Measurements from ENCODE around the gene MAN1A1.

Gene MAN1A1

DNA sequence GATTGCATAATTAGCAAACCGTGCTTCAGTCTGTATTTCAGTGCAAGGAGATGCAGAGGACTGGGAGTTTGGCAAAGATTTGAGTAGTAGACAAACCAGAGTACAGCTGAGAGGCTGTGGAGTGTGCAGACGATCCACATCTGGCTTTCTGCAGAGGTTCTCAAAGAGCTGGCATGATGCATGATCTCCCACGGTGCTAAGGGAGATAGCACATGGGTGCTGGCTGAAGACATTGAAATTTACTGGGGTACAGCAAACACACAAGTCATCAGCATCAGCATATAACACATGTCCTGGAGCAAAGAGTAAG, 192.1 kb downstream of the MAN1A1 start:
- TF ChIP-seq YY1 (IDR thresholded peaks at IDR 0.05; ENCODE audit: low read depth) (no peak), CEBPB (IDR thresholded peaks at IDR 0.05) (no peak), NFIC (IDR thresholded peaks at IDR 0.05) (no peak), EGR1 (IDR thresholded peaks at IDR 0.05) (no peak), TCF12 (IDR thresholded peaks at IDR 0.05; ENCODE audit: low read depth) (no peak), CREB1 (IDR thresholded peaks at IDR 0.05; ENCODE audit: low read depth) (no peak), TAF1 (IDR thresholded peaks at IDR 0.05; ENCODE audit: low read depth) (no peak), FOXM1 (IDR thresholded peaks at IDR 0.05; ENCODE audit: borderline replicate concordance, low read depth) (no peak), EP300 (IDR thresholded peaks at IDR 0.05; ENCODE audit: borderline replicate concordance) (no peak), TEAD4 (IDR thresholded peaks at IDR 0.05) (no peak), RAD21 (IDR thresholded peaks at IDR 0.05; ENCODE audit: low read depth) (no peak), ZBTB7A (IDR thresholded peaks at IDR 0.05; ENCODE audit: low read depth) (no peak)
- TF ChIP-seq, protein P1, sequence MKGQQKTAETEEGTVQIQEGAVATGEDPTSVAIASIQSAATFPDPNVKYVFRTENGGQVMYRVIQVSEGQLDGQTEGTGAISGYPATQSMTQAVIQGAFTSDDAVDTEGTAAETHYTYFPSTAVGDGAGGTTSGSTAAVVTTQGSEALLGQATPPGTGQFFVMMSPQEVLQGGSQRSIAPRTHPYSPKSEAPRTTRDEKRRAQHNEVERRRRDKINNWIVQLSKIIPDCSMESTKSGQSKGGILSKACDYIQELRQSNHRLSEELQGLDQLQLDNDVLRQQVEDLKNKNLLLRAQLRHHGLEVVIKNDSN (IDR thresholded peaks at IDR 0.05): no peak
- TF ChIP-seq, protein P2, sequence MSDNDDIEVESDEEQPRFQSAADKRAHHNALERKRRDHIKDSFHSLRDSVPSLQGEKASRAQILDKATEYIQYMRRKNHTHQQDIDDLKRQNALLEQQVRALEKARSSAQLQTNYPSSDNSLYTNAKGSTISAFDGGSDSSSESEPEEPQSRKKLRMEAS (IDR thresholded peaks at IDR 0.05): no peak
- TF ChIP-seq, protein P3, sequence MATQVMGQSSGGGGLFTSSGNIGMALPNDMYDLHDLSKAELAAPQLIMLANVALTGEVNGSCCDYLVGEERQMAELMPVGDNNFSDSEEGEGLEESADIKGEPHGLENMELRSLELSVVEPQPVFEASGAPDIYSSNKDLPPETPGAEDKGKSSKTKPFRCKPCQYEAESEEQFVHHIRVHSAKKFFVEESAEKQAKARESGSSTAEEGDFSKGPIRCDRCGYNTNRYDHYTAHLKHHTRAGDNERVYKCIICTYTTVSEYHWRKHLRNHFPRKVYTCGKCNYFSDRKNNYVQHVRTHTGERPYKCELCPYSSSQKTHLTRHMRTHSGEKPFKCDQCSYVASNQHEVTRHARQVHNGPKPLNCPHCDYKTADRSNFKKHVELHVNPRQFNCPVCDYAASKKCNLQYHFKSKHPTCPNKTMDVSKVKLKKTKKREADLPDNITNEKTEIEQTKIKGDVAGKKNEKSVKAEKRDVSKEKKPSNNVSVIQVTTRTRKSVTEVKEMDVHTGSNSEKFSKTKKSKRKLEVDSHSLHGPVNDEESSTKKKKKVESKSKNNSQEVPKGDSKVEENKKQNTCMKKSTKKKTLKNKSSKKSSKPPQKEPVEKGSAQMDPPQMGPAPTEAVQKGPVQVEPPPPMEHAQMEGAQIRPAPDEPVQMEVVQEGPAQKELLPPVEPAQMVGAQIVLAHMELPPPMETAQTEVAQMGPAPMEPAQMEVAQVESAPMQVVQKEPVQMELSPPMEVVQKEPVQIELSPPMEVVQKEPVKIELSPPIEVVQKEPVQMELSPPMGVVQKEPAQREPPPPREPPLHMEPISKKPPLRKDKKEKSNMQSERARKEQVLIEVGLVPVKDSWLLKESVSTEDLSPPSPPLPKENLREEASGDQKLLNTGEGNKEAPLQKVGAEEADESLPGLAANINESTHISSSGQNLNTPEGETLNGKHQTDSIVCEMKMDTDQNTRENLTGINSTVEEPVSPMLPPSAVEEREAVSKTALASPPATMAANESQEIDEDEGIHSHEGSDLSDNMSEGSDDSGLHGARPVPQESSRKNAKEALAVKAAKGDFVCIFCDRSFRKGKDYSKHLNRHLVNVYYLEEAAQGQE (IDR thresholded peaks at IDR 0.05; ENCODE audit: low read depth): no peak

DNA sequence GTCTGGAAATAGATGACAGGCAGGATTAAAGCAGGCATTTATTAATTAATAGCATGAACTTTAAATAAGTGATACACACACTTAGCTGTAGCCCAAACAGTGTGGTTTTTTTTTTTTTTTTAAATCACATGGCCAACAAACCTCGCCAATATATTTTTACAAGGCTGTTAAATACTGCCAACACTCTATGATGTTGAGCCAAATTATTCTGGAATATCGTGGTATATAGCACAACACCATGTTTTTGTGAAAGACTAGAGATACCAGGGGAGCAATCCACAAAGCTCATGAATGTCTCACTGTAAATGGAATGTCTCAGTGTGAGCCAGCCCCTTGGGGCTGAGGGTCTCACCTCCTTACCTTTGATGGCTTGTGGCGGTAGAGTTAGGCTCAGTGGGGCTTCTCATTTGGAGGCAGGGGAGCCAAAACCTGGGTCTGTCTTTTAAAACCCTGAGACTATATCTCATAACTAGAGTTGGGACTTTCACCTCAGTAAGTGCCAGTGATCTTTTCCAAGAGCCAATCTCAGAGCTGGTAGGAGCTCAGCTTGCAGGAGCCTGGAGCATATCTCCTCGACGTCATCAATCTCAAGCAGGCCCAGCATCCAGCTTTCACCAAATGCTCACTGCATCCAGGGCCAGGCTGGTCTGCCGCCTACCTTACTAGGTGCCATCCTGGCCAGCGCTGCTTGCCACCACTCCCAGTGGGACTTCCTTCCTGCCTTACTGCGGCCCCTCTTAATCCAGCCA, 192.6 kb downstream of the MAN1A1 start:
- TF ChIP-seq FOXM1 (IDR thresholded peaks at IDR 0.05; ENCODE audit: borderline replicate concordance, low read depth): no peak
- no peak for TF ChIP-seq CREB1 (IDR thresholded peaks at IDR 0.05; ENCODE audit: low read depth)
- TF ChIP-seq TAF1 (IDR thresholded peaks at IDR 0.05; ENCODE audit: low read depth): no peak
- no peak for TF ChIP-seq EP300 (IDR thresholded peaks at IDR 0.05; ENCODE audit: borderline replicate concordance)
- TF ChIP-seq, protein P3 (IDR thresholded peaks at IDR 0.05; ENCODE audit: low read depth): no peak
- no peak for TF ChIP-seq YY1 (IDR thresholded peaks at IDR 0.05; ENCODE audit: low read depth)

DNA sequence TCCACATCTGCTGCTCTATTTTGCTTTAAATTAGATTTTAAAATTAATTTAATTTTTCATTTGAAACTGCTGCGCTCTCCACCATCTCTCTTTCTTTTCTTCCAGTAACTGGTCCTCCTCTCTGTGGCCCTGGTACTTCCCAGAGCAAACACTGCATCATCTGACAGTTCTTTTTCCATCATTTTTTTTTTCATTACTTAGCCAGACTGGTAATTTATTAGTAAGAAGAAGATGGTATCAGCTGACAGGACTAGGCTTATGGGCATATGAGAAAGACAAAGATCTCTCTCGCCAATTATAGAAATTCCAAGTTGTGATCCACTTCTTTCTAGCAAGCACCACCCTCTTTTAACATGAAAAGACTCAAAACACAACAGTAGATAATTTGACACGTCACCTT, 197.4 kb downstream of the MAN1A1 start:
- TF ChIP-seq RAD21 (IDR thresholded peaks at IDR 0.05; ENCODE audit: low read depth): no peak
- TF ChIP-seq YY1 (IDR thresholded peaks at IDR 0.05; ENCODE audit: low read depth): no peak
- no peak for TF ChIP-seq EGR1 (IDR thresholded peaks at IDR 0.05)

DNA sequence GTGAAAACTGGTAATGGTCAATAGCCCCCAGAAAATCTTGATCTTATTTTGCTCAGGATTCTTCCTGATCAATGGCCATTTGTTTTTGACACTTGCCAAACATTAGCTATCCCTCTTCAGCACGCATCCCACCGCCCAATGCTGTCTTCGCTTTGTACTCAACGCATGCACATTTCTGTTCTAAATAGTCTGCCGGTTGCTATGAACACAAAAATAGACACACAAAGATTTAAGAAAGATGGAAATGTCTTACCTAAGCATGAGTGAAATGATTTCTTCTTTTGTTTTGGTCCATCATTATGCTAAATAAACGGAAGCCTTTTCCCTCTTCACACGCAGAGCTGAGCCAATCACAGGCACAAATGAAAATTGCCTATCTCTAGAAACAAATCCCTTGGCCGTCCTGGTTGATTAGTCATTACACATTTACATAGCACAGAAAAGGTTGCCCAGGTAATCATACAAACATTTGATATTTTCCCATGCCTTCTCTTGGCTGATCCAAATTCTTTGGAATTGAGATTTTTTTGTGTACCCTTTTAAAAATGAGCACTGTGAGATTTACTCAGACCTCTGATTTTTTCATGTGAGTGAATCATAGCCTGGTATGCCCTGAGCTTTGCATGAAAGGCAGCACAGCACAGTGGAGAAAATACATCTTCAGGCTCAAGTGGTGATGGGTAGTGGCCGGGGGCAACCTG, 200.6 kb downstream of the MAN1A1 start:
- TF ChIP-seq, protein P1 (IDR thresholded peaks at IDR 0.05): no peak
- TF ChIP-seq TAF1 (IDR thresholded peaks at IDR 0.05; ENCODE audit: low read depth): no peak
- no peak for TF ChIP-seq EP300 (IDR thresholded peaks at IDR 0.05; ENCODE audit: borderline replicate concordance)
- TF ChIP-seq TEAD4 (IDR thresholded peaks at IDR 0.05): no peak
- TF ChIP-seq EGR1 (IDR thresholded peaks at IDR 0.05): no peak
- no peak for TF ChIP-seq NFIC (IDR thresholded peaks at IDR 0.05)
- TF ChIP-seq, protein P2 (IDR thresholded peaks at IDR 0.05): no peak
- TF ChIP-seq RAD21 (IDR thresholded peaks at IDR 0.05; ENCODE audit: low read depth): no peak
- TF ChIP-seq TCF12 (IDR thresholded peaks at IDR 0.05; ENCODE audit: low read depth): no peak
- no peak for TF ChIP-seq CREB1 (IDR thresholded peaks at IDR 0.05; ENCODE audit: low read depth)
- TF ChIP-seq FOXM1 (IDR thresholded peaks at IDR 0.05; ENCODE audit: borderline replicate concordance, low read depth): no peak
- no peak for TF ChIP-seq YY1 (IDR thresholded peaks at IDR 0.05; ENCODE audit: low read depth)
- TF ChIP-seq ZBTB7A (IDR thresholded peaks at IDR 0.05; ENCODE audit: low read depth): no peak
- no peak for TF ChIP-seq CEBPB (IDR thresholded peaks at IDR 0.05)
- TF ChIP-seq, protein P3 (IDR thresholded peaks at IDR 0.05; ENCODE audit: low read depth): no peak

Measured in Ishikawa (cell line).